Activated CD8-positive, alpha-beta memory T cell treated with anti-CD3 and anti-CD28 coated beads, Interleukin-2, amount 50 U/mL, for 48 hours (primary cell): ENCODE data around the gene CCT6B.

Source experiments
- DNase-seq: peaks from one replicate; pipeline ENCODE4 v3.0.0-alpha.2; 2020

Gene CCT6B

GRCh38 chr17:34883106-34884000 lies 77.9 kb downstream of the CCT6B start:
- no peak for DNase-seq

- DNase-seq = no peak
These were observed 82.1 kb downstream of the CCT6B start for GRCh38 chr17:34879146-34879545.
